Activated naive CD4-positive, alpha-beta T cell treated with anti-CD3 and anti-CD28 coated beads, Interleukin-2, amount 50 U/mL, for 16 hours (primary cell): ENCODE results near the gene FOSL1.

ENCODE experiments used
- DNase-seq: peaks from one replicate; pipeline ENCODE4 v3.0.0-alpha.2; 2020

FOSL1 gene

DNA sequence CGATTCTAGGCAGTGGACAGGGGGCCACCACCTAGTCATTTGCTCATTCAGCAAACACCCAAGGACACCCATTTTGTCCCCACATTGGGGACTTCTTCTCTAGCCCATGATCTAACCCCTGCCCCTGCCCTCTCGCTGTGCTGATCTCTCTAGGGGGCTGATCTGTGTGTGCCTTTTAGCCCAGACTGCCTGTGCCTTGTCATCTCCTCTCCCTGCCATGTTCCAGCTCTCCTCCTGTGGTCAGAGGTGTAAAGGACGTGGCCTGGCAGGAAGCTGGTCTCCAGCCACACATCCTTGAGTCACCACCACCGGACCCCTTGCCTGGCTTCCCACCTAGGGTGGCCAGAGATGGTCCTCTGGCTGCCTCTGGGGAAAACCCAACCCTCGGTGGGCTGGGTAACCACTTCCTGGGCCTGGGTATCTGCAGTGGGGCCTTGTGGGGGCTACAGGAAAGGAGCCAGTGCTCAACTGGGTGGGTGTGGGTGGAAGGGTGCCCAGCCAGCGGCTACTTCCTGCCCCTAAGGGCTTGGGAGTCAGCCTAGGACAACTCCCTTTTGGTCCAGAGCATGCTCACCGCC, 19.3 kb downstream of the FOSL1 start:
- DNase-seq = no peak

- DNase-seq = no peak
Measured at GRCh38 chr11:65880027-65880426, 20.2 kb downstream of the FOSL1 start.

DNA sequence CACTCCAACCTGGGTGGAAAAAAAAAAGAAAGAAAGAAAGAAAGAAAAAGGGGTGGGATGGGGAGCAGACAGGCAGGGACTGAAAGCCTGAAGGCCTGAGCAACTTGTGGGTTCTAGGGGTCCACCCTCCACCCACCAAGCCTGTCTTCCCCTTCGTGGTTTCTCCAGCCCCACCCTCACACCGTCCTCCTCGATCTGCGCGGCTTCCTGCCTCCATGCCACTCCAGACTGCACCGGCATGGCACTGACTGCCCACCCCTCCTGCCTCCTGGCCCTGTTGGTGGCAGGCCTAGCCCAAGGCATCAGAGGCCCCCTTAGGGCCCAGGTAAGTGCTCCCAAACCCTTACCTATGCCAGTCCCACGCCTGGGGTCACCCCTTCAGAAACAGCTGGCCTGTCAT, 20.6 kb downstream of the FOSL1 start, which contains the start of gene CTSW:
TSS of gene CTSW (plus strand) at position 221 of the 400 bp plus-strand sequence. CDS start at position 239, 18 bp downstream.
- DNase-seq = no peak

DNA sequence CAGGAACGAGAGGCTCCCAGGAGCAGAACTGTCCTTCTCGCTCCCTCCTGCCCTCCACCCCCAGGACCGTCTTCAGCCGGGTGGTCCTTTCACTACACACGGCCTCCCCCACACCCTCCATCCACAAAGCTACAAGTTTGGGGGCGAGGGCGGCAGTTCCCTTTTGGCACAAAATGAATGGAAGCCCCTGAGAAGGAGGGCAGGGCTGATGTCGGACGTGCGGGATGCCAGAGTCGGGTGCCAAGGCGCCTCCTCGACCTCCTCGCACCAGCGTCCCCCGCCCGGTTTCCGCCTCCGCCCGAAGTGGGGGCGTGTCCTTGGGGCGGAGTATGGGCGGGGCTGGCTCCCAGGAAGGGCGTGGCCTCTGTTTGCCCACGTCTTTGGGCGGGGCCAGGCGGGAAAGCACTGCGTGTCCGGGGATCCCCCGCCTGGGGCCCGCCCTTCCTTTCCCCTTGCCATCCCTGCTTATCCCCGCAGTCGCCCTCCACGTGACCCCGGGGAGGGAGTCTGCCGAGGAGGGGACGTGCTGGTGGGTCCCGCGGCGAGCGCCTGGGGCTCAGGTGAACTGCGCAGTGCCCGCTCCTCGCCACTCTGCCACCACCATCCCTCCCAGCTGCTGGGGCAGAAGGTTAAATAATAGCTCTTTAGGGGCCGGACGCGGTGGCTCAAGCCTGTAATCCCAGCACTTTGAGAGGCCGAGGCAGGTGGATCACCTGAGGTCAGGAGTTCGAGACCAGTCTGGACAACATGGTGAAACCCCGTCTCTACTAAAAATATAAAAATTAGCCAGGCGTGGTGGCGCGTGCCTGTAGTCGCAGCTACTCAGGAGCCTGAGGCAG, 26.7 kb downstream of the FOSL1 start:
- DNase-seq = peak; percentile 92

- no peak for DNase-seq
Measured at GRCh38 chr11:65872586-65873317, 27.4 kb downstream of the FOSL1 start, which contains the start of gene EFEMP2. TSS of gene EFEMP2 (minus strand) at chr11:65872800. CDS start at chr11:65872354, 446 bp downstream.

DNA sequence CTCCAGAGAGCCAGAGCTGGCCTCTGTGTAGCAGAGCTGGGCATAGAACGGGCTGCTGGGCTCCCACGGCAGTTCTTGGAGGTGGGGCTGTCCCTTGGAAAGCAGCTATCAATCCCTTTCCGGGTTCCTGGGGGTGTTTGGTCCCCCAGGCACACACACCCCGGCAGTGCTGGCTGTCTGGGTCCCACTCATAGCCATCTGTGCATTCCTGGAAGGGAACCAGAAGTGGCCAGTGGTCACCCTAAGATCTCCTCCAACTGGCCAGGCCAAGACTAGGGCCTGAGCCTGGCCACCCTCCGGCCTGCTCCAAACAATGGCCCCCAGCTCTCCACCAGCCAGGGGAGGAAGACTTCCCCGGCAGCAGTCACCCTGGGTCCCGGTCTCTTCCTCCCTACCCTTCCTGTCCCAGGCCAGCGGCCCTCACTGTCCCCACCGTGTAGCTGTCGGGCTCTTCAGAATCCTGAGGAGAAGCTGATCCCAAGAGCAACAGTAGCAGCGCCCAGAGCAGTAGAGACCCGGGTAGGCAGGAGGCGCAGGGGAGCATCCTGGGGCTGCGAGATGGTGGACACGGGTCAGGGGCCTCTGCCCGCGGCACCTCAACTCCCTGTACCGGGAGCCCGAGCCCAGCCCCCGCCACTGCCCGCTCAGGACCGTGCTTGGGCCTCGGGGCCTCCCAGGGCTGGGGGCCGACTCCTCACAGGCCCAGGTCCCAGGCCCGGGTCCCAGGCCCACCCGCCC, 28.2 kb downstream of the FOSL1 start:
- DNase-seq = no peak

- DNase-seq = no peak
Measured at GRCh38 chr11:65870706-65871681, 29.2 kb downstream of the FOSL1 start.

- no peak for DNase-seq
Measured at GRCh38 chr11:65870307-65870658, 29.9 kb downstream of the FOSL1 start.

GRCh38 chr11:65869643-65870306, 30.4 kb downstream of the FOSL1 start:
- no peak for DNase-seq

- no peak for DNase-seq
Measured at GRCh38 chr11:65868907-65869306, 31.3 kb downstream of the FOSL1 start.

DNA sequence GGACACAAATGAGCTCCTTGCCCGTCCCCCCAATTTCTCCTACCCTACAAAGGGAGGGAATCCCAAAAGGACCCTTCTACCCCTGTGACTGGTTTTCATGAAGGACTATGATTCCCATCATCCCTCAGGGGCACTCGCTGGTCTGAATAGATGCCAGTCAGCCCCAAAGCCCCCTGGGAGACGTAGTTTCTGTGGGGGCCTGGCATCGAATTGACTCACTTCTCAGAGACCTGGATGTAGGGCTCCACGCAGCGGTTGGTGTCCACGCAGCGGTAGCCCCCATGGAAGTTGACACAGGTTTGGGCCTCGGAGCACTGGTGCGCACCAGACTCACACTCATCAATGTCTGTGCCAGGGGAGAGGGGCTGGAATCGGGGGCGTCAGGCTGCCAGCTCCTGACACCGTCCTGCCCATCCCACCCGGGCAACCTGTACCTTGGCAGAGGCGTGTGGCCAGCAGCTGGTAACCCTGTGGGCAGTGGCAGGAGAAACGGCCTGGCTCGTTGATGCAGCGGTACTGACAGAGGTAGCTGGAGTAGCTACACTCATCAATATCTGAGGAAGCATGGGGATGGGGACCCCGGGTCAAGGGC, 32.0 kb downstream of the FOSL1 start:
- DNase-seq = no peak

GRCh38 chr11:65867284-65868071, 32.7 kb downstream of the FOSL1 start:
- peak; percentile 37 for DNase-seq

DNA sequence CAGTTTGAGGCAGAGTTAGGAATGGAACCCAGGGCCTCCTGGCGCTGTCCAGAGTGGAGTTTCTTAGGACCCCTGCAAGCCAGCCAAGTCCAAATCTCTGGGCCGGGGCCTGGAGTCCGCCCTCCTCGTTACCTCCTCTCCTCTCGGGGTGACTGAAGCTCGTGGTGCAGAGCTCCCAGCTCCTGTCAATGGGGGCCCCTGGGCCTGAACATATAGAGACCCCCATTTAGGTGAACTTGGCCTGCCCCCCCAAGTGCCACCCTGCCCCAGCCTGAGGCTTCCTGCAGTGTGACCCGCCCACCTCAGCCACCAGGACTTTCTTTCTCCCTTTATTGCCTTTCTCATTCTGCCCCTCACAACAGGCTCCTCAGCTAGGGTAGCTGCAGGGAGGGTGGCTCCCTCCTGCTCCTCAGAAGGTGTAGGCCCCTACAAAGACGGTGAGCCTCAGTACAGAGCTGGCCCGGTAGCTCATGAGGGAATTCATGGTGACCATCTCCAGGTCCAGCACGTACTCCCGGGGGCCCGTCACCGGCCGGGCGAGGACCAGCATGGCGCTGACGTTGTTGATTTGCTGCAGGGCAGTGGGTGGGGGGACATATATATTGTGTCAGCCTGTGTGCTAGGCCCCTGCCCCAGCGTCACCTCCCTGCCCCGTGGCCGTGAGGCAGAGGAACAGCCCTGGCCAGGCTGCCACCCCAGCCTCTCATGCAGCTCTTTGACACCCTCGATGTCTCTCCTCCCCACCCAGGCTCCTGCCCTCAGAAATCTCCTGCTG, 33.5 kb downstream of the FOSL1 start:
- no peak for DNase-seq

GRCh38 chr11:65865550-65866172, 34.5 kb downstream of the FOSL1 start:
- DNase-seq = no peak

- DNase-seq = peak; percentile 7
Measured at GRCh38 chr11:65864706-65865471, 35.3 kb downstream of the FOSL1 start.

- DNase-seq = peak; percentile 6
Measured at GRCh38 chr11:65863889-65864705, 36.1 kb downstream of the FOSL1 start.
